Gastroesophageal sphincter (tissue), 4 donors: ENCODE measurements around the gene MARS1. TPM values are rescaled to one million over a fixed set of nuclear protein-coding genes. Genes with fewer than 3 reads are reported as not detected.
"Not testable (repeated sequence)": the region's sequence is repeated elsewhere in the genome, so short reads cannot be mapped to it uniquely, and the experiment has no call there.

ENCODE experiments used
- ATAC-seq: fragments of 150-250 bp; one replicate; pipeline ENCODE4 v1.9.1; 2016; ENCODE audit warnings: mild to moderate bottlenecking, moderate library complexity
- H3K27ac ChIP-seq, 4 donors: fragments of 200-600 bp; sonication (generic) in 3 of 4; 1 replicate in 3 of 4; 2 replicates in 1 of 4; pipeline ENCODE4 v1.5.1; 2016 to 2019
- H3K27me3 ChIP-seq: fragments of 200-600 bp; sonication (generic); one replicate; pipeline ENCODE4 v1.5.1; 2019
- H3K36me3 ChIP-seq, 2 donors: fragments of 200-600 bp; sonication (generic); one replicate each; pipeline ENCODE4 v1.5.1; 2019; ENCODE audit warnings: control low read depth in 1 of 2
- H3K4me1 ChIP-seq, 3 donors: fragments of 200-600 bp; sonication (generic); 1 replicate in 2 of 3; 2 replicates in 1 of 3; pipeline ENCODE4 v1.5.1; 2016 to 2019; ENCODE audit warnings: control low read depth in 2 of 3
- H3K4me3 ChIP-seq, 2 donors: fragments of 200-600 bp; sonication (generic); one replicate each; pipeline ENCODE4 v1.5.1; 2019; ENCODE audit warnings: mild to moderate bottlenecking in 1 of 2, moderate library complexity in 1 of 2
- H3K9me3 ChIP-seq, 3 donors: fragments of 200-600 bp; sonication (generic); one replicate each; pipeline ENCODE4 v1.5.1; 2017 to 2019; ENCODE audit warnings: control low read depth in 2 of 3
- CTCF ChIP-seq, 4 experiments: fragments of 200-600 bp in 2 of 4; fragments of 450-650 bp in 2 of 4; sonication (generic) in 1 of 4; IDR thresholded peaks; one replicate each; pipeline ENCODE4 v1.5.1; 2017 to 2019; ENCODE audit warnings: antibody characterized with exemption in 4 of 4, mild to moderate bottlenecking in 2 of 4, moderate library complexity in 2 of 4
- EP300 ChIP-seq: sonication (generic); formaldehyde crosslinking; IDR thresholded peaks from one replicate; pipeline ENCODE4 v1.6.1; 2017; ENCODE audit warnings: antibody characterized with exemption, mild to moderate bottlenecking
- POLR2A ChIP-seq, 2 donors: fragments of 450-650 bp; IDR thresholded peaks; one replicate each; pipeline ENCODE4 v1.6.1; 2017; ENCODE audit warnings: antibody characterized with exemption in 2 of 2, mild to moderate bottlenecking in 2 of 2, moderate library complexity in 1 of 2
- POLR2AphosphoS5 ChIP-seq: sonication (generic); formaldehyde crosslinking; IDR thresholded peaks from one replicate; pipeline ENCODE4 v1.6.1; 2017; ENCODE audit warnings: antibody characterized with exemption
- WGBS, 2 donors: methylation state at CpG; one replicate each; pipeline ENCODE4 v1.1.5; 2018; ENCODE audit warnings: low coverage in 1 of 2; 5-methylcytosine and 5-hydroxymethylcytosine counted together
- total RNA-seq, 4 donors: library from RNA; depleted of rRNA; stranded (reverse); fragments of >200 nt; gene quantifications; one replicate each; pipeline ENCODE4 v1.1.0, GENCODE V29; 2016

MARS1 gene
- total RNA-seq, 4 donors from 2014 or later: 67.4 to 209 (median 81.7) TPM

GRCh38 chr12:57553343-57554202 is 65.7 kb downstream of the MARS1 start:
- ATAC-seq: no peak
- 67 to 75% methylated on average over 3 to 6 of the region's 7 CpGs for WGBS, 2 donors
- H3K9me3 ChIP-seq: no peaks in the 10 kb centered on the region
- H3K27me3 ChIP-seq: peaks cover 23% of the 10 kb centered on the region
- H3K36me3 ChIP-seq: no peaks in the 10 kb centered on the region
- no peak for TF ChIP-seq EP300
- TF ChIP-seq POLR2AphosphoS5: no peak
- no peak for TF ChIP-seq CTCF (IDR thresholded peaks at IDR 0.05)
- TF ChIP-seq POLR2A (IDR thresholded peaks at IDR 0.05): no peak
- no peak overlapping the region for H3K4me3 ChIP-seq
- H3K4me1 ChIP-seq: peaks cover 0 to 16% (median 5%) of the 10 kb centered on the region in 3 donors
- no peak overlapping the region for H3K27ac ChIP-seq

- Histone ChIP-seq H3K9me3 (no peaks in the 10 kb centered on the region), H3K4me1 (peaks cover 0 to 13% (median 5%) of the 10 kb centered on the region in 3 donors), H3K4me3 (no peak overlapping the region), H3K36me3 (no peaks in the 10 kb centered on the region), H3K27ac (no peak overlapping the region), H3K27me3 (peaks cover 14% of the 10 kb centered on the region)
- ATAC-seq: no peak
- WGBS, 2 donors: 85 to 100% methylated on average over 1 to 2 of the region's 2 CpGs
- TF ChIP-seq CTCF (IDR thresholded peaks at IDR 0.05) (no peak), POLR2AphosphoS5 (no peak), EP300 (no peak), POLR2A (IDR thresholded peaks at IDR 0.05) (no peak)
Observed at GRCh38 chr12:57554453-57554852, 66.6 kb downstream of the MARS1 start.

GRCh38 chr12:57554897-57555296 is 67.0 kb downstream of the MARS1 start:
- Histone ChIP-seq H3K9me3 (no peaks in the 10 kb centered on the region), H3K4me1 (peaks cover 0 to 8% (median 5%) of the 10 kb centered on the region in 3 donors), H3K27me3 (peaks cover 9% of the 10 kb centered on the region), H3K4me3 (no peak overlapping the region), H3K27ac (no peak overlapping the region), H3K36me3 (no peaks in the 10 kb centered on the region)
- no peak for ATAC-seq
- TF ChIP-seq POLR2A (IDR thresholded peaks at IDR 0.05) (no peak), POLR2AphosphoS5 (no peak), CTCF (IDR thresholded peaks at IDR 0.05) (no peak), EP300 (no peak)
- 100% methylated on average over 1 of the region's 1 CpG for WGBS, 2 donors

- no peak for ATAC-seq
- no peak for TF ChIP-seq CTCF (IDR thresholded peaks at IDR 0.05)
- no peak for TF ChIP-seq EP300
- TF ChIP-seq POLR2A (IDR thresholded peaks at IDR 0.05): no peak
- TF ChIP-seq POLR2AphosphoS5: no peak
- no peaks in the 10 kb centered on the region for H3K27me3 ChIP-seq
- H3K4me1 ChIP-seq: no peaks in the 10 kb centered on the region
- no peaks in the 10 kb centered on the region for H3K9me3 ChIP-seq
- no peak overlapping the region for H3K4me3 ChIP-seq
- WGBS, 2 donors: 85% methylated on average over 2 to 4 of the region's 4 CpGs
- H3K27ac ChIP-seq: no peak overlapping the region
- H3K36me3 ChIP-seq: no peaks in the 10 kb centered on the region
Observed at GRCh38 chr12:57558864-57559263, 71.0 kb downstream of the MARS1 start.

- Histone ChIP-seq H3K27me3 (no peaks in the 10 kb centered on the region), H3K4me1 (no peaks in the 10 kb centered on the region), H3K27ac (no peak overlapping the region), H3K9me3 (no peaks in the 10 kb centered on the region), H3K4me3 (no peak overlapping the region), H3K36me3 (no peaks in the 10 kb centered on the region)
- WGBS, 2 donors: 94 to 100% methylated on average over 1 to 2 of the region's 2 CpGs
- no peak for ATAC-seq
- no peak for TF ChIP-seq POLR2AphosphoS5
- no peak for TF ChIP-seq CTCF (IDR thresholded peaks at IDR 0.05)
- no peak for TF ChIP-seq POLR2A (IDR thresholded peaks at IDR 0.05)
- no peak for TF ChIP-seq EP300
Observed at GRCh38 chr12:57560516-57560915, 72.6 kb downstream of the MARS1 start.

- not testable (repeated sequence) for H3K36me3 ChIP-seq, H3K27me3 ChIP-seq, H3K4me1 ChIP-seq, H3K4me3 ChIP-seq, H3K27ac ChIP-seq, H3K9me3 ChIP-seq, ATAC-seq
- 36% methylated on average over 1 of the region's 1 CpG; no CpG with 5 or more reads in 1 of the 2 donors for WGBS, 2 donors
Observed at GRCh38 chr12:57561117-57561516, 73.2 kb downstream of the MARS1 start.
